GM18870 (cell line): ENCODE measurements around the gene SLC29A1.

Experiments used
- ATAC-seq: cut with Tn5 transposase; IDR thresholded peaks from one replicate; pipeline ENCODE4 v1.9.1; 2021; ENCODE audit warnings: moderate library complexity; ENCODE audit not compliant: unreplicated experiment

SLC29A1 gene

DNA sequence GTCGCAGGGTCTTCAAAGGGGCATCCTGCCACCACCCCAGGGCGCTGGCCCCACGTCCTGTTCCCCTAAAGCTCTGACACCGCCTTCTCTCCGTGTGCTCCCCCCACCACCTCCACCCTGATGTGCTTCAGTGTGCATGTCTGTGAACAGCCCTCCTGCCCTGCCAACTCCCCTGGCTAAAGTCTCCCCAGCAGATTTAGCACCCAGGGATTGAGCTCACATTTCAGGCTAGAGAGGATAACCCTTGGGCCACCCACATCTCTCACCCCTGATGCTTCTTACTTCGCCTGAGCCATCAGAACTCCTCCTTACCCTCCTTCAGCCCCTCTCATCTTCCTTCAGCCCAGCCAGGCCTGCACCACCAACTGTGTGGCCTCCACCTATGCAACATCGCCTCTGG is 54.4 kb downstream of the SLC29A1 start:
- ATAC-seq = no peak

DNA sequence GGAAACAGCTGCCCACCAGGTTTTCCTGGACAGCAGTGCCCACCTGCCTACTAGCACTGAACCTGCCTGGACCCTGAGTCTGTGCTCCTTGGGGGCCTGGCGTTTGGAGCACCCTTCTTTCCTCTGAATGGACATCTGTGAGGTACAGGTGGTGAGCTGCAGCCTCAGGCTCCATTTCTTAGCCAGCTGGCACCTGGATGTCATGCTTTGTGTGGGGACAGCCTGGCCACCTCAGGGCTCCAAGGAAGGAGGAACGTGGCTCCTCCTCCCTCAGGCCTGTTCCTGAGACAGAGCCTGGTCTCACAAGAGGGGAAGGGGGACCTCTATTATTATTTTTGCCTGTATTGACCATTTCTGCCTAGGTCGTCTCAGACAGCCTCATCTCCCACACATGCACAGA is 54.9 kb downstream of the SLC29A1 start:
- no peak for ATAC-seq

DNA sequence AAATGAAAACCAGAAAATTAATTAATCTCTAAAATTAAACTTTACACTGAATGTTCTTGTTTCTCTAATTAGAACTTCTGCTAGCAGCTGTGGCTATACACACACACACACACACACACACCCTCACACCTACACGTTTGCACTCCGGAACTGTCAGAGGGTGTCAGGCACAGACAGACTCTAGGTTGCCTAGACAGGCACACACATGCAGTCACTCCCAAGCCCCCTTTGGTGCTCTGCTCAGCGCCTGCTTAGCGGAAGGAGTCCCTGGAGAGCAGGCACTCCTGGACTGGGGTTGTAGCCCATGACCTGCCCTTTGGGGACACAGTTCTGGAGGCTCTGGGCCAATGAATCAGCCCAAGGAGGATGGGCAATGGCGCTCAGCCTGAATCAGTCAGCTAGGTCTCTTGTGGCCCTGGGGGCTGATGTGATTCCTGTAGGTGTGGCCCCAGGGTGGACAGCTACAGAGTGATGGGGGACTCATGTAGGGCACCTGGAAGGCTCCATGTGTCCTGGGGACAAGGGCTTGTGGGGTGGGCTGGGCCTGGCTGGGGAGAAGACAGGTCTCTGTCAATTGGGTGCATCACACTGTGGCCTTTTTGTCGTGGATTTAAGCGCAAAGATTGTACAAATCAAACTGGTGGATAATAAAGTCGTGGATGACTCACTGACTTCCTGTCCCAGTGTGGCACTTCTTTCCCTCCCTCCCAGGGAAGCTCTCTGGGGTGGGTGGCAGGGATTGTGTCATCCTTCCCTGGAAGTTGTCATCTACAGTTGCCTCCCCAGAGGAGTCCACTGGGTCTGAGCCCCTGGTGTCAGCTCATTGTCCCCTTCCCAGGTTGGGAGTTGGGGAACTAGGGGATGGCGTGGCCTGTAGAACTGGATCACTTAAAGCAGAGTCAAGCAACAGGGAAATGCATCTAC is 55.6 kb downstream of the SLC29A1 start:
- no peak for ATAC-seq
